ENCODE measurements around the gene ITPRID1. TPM values are rescaled to one million over a fixed set of nuclear protein-coding genes. Genes with fewer than 3 reads are reported as not detected.

Gene ITPRID1
- total RNA-seq, 1 donor from 2014 or later = not detected

DNA sequence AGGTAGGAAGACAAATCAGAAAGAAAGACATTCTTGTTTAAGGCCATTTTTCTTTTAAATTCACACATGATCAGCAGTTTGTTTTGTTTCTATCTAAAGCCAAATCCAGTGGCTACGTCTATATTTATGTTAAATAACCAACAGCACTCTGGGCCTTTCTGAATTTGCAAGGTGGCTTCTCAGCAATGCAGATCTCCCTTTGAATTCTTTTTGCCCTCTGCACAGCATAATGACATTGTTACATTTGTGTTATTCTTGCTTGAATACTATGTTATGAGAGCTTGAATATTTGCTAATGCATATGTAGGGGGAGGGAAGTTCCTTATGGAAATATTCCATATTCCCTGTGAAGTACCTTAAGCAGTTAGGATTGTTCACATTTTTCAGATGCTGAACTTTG lies 99.7 kb downstream of the ITPRID1 start:
- Histone ChIP-seq H3K36me3 (ENCODE audit: control insufficient read depth, insufficient read depth, low read length) (no peaks in the 10 kb centered on the region), H3K4me3 (ENCODE audit: low read depth, low read length) (no peak overlapping the region), H3K27me3 (ENCODE audit: control insufficient read depth, insufficient read depth, low read length) (no peaks in the 10 kb centered on the region)
- no peak for FAIRE-seq
- no peak for DNase-seq (ENCODE audit: low read depth)
- no peak for TF ChIP-seq CTCF (IDR thresholded peaks at IDR 0.05; ENCODE audit: insufficient read depth, low read length, severe bottlenecking)

DNA sequence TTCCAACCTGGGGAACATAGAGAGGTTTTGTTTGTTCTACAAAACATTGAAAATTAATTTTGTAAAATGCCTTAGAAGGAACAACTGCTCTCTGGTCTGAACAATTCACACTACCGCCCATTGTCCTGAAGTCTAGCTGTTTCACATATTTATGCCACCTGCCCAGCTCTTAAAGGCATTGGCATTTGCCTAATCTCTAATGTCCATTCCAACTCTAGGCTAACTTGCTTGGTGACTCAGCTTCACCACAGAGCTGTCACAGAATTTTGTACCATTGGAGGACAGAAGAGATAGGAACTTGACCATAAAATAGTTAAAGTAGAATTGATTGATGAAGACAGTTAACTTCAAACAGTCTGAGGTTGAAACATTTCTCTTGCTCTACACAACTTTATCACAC lies 119.6 kb downstream of the ITPRID1 start:
- DNase-seq (ENCODE audit: low read depth) (no peak), FAIRE-seq (no peak)
- Histone ChIP-seq H3K36me3 (ENCODE audit: control insufficient read depth, insufficient read depth, low read length) (no peaks in the 10 kb centered on the region), H3K4me3 (ENCODE audit: low read depth, low read length) (no peak overlapping the region), H3K27me3 (ENCODE audit: control insufficient read depth, insufficient read depth, low read length) (no peaks in the 10 kb centered on the region)
- TF ChIP-seq CTCF (IDR thresholded peaks at IDR 0.05; ENCODE audit: insufficient read depth, low read length, severe bottlenecking) = no peak

DNA sequence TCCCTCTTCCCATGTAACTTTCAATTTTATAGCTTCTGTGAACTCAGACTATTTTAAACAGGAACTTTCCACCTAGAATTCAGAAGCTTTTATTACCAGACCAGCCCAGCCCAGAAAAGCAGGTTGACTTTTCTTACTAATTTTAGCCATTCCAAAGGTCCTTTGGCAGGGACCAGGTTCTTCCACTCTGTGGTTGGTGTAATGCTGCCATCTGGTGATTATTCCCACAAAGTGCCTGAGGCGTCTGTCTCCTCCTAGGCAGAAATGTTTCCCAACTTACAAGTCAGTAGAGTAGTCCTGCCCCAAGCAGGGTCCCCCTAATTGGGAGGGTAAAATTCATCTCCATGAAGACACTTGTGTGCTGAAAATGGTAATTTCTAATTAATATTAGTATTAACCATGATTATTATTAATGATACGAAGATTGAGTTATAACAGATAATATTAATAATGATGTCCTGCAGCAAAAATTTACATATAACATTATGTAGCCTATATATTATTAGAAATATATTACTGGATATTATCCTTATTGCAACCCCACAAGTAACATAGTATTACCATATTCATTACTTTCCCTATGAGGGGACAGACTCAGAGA lies 120.1 kb downstream of the ITPRID1 start:
- H3K36me3 ChIP-seq (ENCODE audit: control insufficient read depth, insufficient read depth, low read length) = no peaks in the 10 kb centered on the region
- peak; percentile 72 for TF ChIP-seq CTCF (IDR thresholded peaks at IDR 0.05; ENCODE audit: insufficient read depth, low read length, severe bottlenecking)
- H3K27me3 ChIP-seq (ENCODE audit: control insufficient read depth, insufficient read depth, low read length) = no peaks in the 10 kb centered on the region
- DNase-seq (ENCODE audit: low read depth) = peak; percentile 67
- no peak for FAIRE-seq
- H3K4me3 ChIP-seq (ENCODE audit: low read depth, low read length) = no peak overlapping the region

GRCh38 chr7:31640381-31640780 lies 126.5 kb downstream of the ITPRID1 start:
- Histone ChIP-seq H3K4me3 (ENCODE audit: low read depth, low read length) (no peak overlapping the region), H3K27me3 (ENCODE audit: control insufficient read depth, insufficient read depth, low read length) (no peaks in the 10 kb centered on the region), H3K36me3 (ENCODE audit: control insufficient read depth, insufficient read depth, low read length) (no peaks in the 10 kb centered on the region)
- no peak for FAIRE-seq
- DNase-seq (ENCODE audit: low read depth) = no peak
- TF ChIP-seq CTCF (IDR thresholded peaks at IDR 0.05; ENCODE audit: insufficient read depth, low read length, severe bottlenecking) = no peak

DNA sequence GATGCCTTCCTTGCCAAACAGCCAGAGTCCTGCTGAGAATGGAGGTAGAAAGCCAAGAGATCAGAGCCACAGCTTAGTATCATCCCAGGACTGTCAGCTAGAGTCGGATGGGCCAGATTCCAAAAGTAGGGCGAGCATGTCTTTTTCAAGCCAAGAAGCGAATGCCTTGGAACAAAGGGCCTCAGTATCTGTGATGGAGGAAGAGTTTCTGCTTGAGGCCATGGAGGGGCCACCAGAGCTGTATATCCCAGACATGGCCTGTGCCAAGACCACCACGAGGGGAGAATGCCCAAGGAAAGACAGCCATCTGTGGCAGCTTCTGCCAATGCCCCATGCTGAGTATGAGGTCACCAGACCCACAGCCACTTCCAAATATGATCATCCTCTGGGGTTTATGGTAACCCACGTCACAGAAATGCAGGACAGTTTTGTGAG lies 128.8 kb downstream of the ITPRID1 start:
- Histone ChIP-seq H3K4me3 (ENCODE audit: low read depth, low read length) (no peak overlapping the region), H3K27me3 (ENCODE audit: control insufficient read depth, insufficient read depth, low read length) (no peaks in the 10 kb centered on the region), H3K36me3 (ENCODE audit: control insufficient read depth, insufficient read depth, low read length) (no peaks in the 10 kb centered on the region)
- FAIRE-seq (no peak), DNase-seq (ENCODE audit: low read depth) (no peak)
- TF ChIP-seq CTCF (IDR thresholded peaks at IDR 0.05; ENCODE audit: insufficient read depth, low read length, severe bottlenecking) = no peak

DNA sequence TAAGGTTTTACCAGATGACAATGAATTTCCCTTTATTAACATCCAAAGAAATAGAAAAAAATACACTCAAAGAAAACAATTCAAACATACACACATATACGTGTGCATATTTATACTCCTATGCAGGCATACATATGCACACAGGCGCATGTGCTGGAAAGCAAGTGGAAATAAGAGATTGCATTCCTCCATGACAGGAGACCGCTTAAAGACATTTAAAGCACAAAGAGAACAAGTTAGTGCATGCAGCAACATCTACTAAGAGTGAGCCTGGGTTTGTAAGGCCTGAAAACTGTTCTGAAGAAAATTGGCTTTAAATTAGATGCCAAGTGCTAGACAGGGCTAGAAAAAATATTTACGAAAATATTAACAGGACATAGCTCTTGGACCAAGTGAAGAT lies 133.1 kb downstream of the ITPRID1 start:
- TF ChIP-seq CTCF (IDR thresholded peaks at IDR 0.05; ENCODE audit: insufficient read depth, low read length, severe bottlenecking) = no peak
- Histone ChIP-seq H3K4me3 (ENCODE audit: low read depth, low read length) (no peak overlapping the region), H3K36me3 (ENCODE audit: control insufficient read depth, insufficient read depth, low read length) (no peaks in the 10 kb centered on the region), H3K27me3 (ENCODE audit: control insufficient read depth, insufficient read depth, low read length) (no peaks in the 10 kb centered on the region)
- FAIRE-seq (no peak), DNase-seq (ENCODE audit: low read depth) (peak; percentile 67)

Measured in bronchial epithelial cell (primary cell).